HG02678 (cell line): ENCODE data around the gene EXOC2.
"Not testable (repeated sequence)": the region's sequence is repeated elsewhere in the genome, so short reads cannot be mapped to it uniquely, and the experiment has no call there.

ENCODE experiments used
- ATAC-seq: cut with Tn5 transposase; IDR thresholded peaks from one replicate; pipeline ENCODE4 v1.9.1; 2021; ENCODE audit warnings: mild to moderate bottlenecking, moderate library complexity; ENCODE audit not compliant: unreplicated experiment

EXOC2 gene

DNA sequence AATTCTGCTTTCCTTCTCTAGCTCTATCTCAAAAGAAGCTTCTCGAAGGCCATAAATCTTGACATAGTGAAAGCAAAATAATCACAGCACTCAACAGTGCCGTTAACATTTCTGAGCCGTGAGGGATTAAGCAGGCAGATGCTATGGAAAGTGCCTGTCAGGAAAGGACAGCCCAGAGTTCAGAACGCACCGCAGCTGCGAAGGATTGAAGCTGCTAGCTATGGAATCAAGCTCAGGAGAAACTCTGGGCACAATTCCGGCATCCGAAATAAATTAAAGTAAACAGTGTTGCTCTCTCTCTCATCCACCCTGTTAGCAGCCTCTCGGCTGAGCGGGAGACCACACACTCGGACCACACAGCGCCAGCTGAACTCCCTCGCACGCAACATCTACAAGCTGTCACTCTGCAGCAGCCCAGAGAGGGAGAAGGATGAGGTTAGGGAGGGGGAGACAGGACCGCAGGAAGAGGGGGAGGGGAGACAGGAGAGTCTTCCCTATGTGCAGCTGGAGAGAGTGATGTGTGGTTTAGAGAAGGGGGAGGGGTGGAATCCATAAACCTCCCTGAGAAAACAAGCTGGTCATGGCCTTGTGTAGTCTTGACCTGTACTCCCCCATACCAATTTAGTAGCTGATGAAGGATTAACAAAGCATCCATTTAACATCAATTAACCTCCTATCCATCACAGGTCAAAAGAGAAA lies 9.0 kb downstream of the EXOC2 start:
- ATAC-seq = peak; percentile 52

GRCh38 chr6:680666-681340 lies 12.1 kb downstream of the EXOC2 start:
- ATAC-seq = no peak

DNA sequence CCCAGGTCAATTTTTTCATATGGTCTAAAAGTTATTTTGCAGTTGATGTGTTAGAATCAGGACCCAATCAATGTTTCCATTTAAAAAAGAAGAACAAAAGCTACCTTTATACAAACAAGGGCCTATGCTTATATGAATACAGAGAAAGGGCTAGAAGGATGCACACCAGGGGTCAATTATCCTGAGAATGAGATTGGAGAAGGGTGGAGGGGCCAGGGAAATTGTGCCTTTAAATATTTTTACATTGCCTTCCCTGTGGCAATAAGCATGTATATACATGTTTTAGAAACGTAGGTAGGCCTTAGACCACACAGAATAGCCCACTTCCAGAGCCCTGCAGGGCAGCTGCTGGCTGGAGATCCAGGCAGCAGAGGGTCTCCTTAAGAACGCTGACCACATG lies 12.7 kb downstream of the EXOC2 start:
- ATAC-seq = no peak

DNA sequence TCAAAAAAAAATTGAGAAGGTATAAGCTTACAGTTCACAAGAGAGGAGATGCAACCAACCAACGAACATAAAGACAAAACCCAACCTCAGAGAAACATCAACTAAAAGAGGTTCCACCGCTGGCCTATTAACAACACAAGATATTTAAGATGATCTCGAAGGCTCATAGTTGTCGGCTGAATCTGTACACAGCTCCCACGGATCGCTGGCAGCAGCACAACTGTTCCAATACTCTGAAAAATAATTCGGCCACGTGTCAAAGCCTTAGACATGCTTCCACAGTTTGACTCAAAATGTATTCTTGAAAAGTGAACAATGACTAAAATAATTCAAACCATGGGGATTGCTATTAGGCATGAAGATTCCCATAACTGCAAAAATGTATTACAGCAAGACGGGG lies 13.7 kb downstream of the EXOC2 start:
- no peak for ATAC-seq

GRCh38 chr6:678520-678919 lies 14.4 kb downstream of the EXOC2 start:
- no peak for ATAC-seq

DNA sequence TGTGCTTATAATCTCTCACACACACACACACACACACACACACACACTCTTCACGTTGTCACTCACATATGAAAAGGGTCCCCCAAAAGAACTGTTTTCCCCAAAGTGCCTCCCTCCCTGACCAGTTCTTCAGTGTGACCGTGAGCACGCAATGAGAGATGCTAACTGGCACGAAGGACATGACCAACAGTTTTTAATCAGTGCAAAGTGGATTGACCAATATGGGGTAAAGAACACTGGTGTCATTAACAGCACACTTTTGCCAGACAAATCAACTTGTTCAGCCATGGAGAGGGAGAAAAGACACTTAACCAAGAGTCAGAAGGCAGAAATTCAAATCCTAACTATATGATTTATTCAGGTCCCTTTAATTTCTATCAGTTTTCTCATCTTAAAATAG lies 15.0 kb downstream of the EXOC2 start:
- ATAC-seq = no peak

- no peak for ATAC-seq
Observed at GRCh38 chr6:674956-675355, 18.0 kb downstream of the EXOC2 start.

DNA sequence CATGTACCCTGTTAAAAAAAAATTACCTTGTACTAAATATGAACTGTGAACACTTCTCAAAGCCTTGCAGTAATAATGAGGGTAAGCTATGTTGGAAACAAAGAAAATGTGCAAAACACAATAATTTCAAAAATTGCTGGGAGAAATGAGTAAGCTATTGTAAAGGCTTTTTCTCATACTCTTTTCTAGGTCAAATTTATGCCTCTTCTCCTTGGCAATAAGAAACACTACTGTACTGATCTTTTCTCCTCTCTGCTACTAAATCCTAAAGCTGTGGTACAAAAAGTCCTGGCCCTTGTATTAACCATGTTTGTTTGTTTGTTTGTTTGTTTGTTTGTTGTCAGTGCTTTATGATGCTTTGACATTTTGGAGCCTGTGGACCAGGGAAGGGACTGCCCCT lies 18.5 kb downstream of the EXOC2 start:
- ATAC-seq = no peak

DNA sequence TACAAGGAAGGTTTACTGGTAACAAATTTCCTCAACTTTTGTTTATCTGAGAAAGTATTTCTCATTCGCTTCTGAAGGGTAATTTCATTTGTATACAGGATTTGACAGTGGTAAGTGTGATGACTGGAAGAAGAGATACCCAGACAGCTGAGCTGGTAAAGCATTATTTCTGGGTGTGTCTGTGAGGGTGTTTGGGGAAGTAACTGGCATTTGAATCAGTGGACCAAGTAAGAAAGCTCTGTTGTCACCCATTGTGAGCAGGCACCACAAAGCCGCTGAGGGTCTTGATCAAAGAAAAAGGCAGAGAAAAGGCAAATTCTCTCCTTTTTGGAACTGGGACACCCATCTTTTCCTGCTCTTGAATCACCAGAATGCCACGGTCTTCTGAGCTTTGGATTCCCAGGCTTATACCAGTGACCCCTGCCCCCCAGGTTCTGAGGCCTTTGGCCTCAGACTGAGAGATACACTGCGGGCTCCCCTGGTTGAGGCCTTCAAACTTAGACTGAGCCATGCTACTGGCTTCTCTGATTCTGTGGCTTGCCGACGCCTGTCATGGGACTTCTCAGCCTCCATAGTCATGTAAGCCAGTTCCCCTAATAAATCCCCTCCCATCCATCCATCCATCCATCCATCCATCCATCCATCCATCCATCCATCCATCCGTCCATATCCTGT lies 25.5 kb downstream of the EXOC2 start:
- ATAC-seq = no peak

DNA sequence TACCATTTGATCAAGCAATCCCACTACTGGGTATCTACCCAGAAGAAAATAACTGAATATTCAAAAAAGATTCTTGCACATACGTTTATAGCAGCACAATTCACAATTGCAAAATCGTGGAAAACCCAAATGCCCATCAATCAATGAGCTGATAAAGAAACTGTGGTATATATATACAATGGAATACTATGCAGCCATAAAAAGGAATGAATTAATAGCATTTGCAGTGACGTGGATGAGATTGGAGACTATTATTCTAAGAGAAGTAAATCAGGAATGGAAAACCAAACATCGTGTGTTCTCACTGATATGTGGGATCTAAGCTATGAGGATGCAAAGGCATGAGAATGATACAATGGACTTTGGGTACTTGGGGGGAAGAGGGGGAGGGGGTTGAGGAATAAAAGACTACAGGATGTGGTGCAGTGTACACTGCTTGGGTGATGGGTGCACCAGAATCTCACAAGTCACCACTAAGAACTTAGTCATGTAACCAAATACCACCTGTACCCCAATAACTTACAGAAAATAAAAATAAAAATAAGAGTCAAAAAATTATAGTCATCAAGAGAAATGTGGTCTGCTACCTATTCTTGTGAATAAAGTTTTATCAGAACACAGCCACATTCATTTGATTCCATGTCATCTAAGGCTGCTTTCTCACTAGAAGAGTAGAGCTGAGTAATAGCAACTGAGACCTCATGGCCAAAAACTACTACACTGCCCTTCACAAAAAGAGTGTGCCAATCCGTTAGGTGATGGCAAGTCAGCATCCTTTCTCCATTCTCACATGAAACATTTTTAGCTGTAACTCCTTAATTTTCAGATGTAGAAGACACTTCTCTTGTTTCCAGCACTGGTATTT lies 27.3 kb downstream of the EXOC2 start:
- no peak for ATAC-seq

DNA sequence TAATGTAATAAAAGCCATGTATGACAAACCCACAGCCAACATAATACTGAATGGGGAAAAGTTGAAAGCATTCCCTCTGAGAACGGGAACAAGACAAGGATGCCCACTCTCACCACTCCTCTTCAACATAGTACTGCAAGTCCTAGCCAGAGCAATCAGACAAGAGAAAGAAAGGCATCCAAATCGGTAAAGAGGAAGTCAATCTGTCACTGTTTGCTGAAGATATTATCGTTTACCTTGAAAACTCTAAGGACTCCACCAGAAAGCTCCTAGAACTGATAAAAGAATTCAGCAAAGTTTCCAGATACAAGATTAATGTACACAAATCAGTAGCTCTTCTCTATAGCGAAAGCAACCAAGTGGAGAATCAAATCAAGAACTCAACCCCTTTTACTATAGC lies 29.2 kb downstream of the EXOC2 start:
- not testable (repeated sequence) for ATAC-seq

DNA sequence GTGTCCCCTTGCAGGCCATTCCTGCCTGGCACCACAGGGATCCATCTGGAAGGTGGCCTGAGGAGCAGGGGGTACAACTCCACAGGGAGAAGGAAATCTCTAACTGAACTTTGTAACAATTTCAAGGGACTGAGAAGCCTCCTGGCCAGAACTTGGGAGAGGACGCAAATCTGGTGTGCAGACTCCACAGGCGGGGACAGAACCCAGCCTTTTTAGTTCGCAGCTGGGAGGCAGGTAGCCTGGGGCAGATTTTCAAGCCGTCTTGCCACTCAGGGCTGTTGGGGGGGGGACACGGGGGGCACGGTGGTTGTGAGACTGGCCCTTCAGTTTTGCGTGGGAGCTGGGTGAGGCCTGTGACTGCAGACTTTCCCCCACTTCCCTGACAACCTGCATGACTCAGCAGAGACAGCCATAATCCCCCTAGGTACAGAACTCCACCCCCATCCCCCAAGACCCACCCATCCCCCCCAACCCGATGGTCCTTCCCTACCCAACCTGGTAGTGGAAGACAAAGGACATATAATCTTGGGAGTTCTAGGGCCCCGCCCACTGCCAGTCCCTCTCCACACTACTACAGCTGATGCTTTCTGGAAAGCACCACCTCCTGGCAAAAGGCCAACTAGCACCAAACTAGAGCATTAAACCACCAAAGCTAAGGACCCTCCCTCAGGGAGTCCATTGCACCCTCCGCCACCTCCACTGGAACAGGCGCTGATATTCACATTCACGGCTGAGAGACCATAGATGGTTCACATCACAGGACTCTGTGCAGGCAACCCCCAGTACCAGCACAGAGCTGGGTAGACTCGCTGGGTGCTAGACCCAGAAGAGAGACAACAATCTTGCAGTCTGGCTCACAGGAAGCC lies 33.0 kb downstream of the EXOC2 start:
- ATAC-seq = no peak

DNA sequence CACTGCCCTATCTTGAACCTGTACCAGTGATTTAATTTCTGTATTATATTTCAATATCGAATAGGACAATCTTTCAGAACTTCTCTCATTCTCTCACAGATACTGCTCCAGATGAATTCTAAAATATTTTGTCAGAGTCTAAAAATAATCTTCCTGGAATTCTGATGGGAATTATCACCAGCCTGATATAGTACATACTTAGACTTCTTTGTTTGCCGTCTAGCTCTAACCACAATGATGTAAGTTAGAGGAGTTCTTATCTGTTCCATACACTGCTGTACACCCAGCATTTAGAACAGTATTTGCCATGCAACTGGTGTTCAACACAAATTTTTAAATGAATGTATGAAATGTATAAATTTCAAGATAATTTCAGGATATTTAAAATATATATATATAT lies 34.7 kb downstream of the EXOC2 start:
- no peak for ATAC-seq

- no peak for ATAC-seq
Observed at GRCh38 chr6:657743-658142, 35.2 kb downstream of the EXOC2 start.

GRCh38 chr6:656460-657252 lies 36.3 kb downstream of the EXOC2 start, which contains the start of gene HUS1B:
TSS of gene HUS1B (minus strand) at chr6:657100. CDS start at chr6:656944, 156 bp downstream.
- ATAC-seq = no peak

- no peak for ATAC-seq
Observed at GRCh38 chr6:654136-654535, 38.8 kb downstream of the EXOC2 start.

GRCh38 chr6:652865-653264 lies 40.1 kb downstream of the EXOC2 start:
- no peak for ATAC-seq

DNA sequence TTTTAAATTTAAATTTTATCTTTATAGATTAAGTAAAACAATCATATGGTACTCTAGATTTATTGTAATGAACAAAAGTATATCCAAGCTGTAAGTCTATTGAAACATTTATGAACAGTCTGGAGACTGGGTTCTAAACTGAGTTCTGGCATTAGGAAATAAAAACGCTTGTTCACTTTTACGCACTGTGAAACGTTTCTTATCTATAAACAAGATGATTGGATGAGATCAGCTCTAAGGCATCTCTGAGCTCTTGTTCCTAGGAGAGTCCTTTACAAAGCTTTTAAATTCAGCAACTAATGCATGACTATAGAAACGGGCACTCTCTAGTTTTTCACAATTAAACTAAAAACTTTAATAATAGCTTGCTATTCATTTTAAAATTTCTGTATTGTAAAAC lies 42.8 kb downstream of the EXOC2 start:
- ATAC-seq = no peak

GRCh38 chr6:642805-643204 lies 50.1 kb downstream of the EXOC2 start:
- no peak for ATAC-seq
